ENCODE data around the gene DOC2B. TPM values are rescaled to one million over a fixed set of nuclear protein-coding genes. Genes with fewer than 3 reads are reported as not detected.
"Not testable (repeated sequence)": the region's sequence is repeated elsewhere in the genome, so short reads cannot be mapped to it uniquely, and the experiment has no call there.

The DOC2B gene
- total RNA-seq, 2 donors from 2014 or later = 1.4 to 2.6 TPM

GRCh38 chr17:208429-208828 is 27.0 kb upstream of the DOC2B start:
- Mint-ChIP-seq H3K27ac (no peak overlapping the region), H3K27me3 (ENCODE audit: insufficient read depth) (peaks cover 4% of the 10 kb centered on the region), H3K4me3 (no peak overlapping the region), H3K9me3 (peaks cover 14% of the 10 kb centered on the region), H3K4me1 (no peaks in the 10 kb centered on the region), H3K36me3 (ENCODE audit: low read depth) (peaks cover 9% of the 10 kb centered on the region)
- DNase-seq = no peak
- no peak for TF ChIP-seq CTCF (conservative IDR thresholded peaks at IDR 0.05)
- Histone ChIP-seq H3K27ac (ENCODE audit: low read depth, low read length) (no peak overlapping the region), H3K9me3 (ENCODE audit: control insufficient read depth, low read length) (no peaks in the 10 kb centered on the region), H3K4me1 (ENCODE audit: control insufficient read depth, insufficient read depth, low read length) (no peaks in the 10 kb centered on the region), H3K9ac (ENCODE audit: extremely low read depth, low read length, poor library complexity, severe bottlenecking) (no peak overlapping the region), H3K27me3 (ENCODE audit: control insufficient read depth, insufficient read depth, low read length, poor library complexity, severe bottlenecking) (no peaks in the 10 kb centered on the region), H3K36me3 (ENCODE audit: control insufficient read depth, insufficient read depth, low read length) (no peaks in the 10 kb centered on the region), H3K4me3 (ENCODE audit: low read length) (no peak overlapping the region)
- WGBS, 2 experiments (ENCODE audit: insufficient coverage in 1 of 2, insufficient read length in 1 of 2) = 97 to 100% methylated on average over 2 to 5 of the region's 8 CpGs

- Mint-ChIP-seq H3K4me1 (no peaks in the 10 kb centered on the region), H3K4me3 (no peak overlapping the region), H3K27ac (no peak overlapping the region), H3K9me3 (peaks cover 14% of the 10 kb centered on the region), H3K36me3 (ENCODE audit: low read depth) (peaks cover 9% of the 10 kb centered on the region), H3K27me3 (ENCODE audit: insufficient read depth) (peaks cover 4% of the 10 kb centered on the region)
- no peaks in the 10 kb centered on the region for H3K36me3 ChIP-seq (ENCODE audit: control insufficient read depth, insufficient read depth, low read length)
- no peak for TF ChIP-seq CTCF (conservative IDR thresholded peaks at IDR 0.05)
- 90 to 97% methylated on average over 8 of the region's 8 CpGs for WGBS, 2 experiments (ENCODE audit: insufficient coverage in 1 of 2, insufficient read length in 1 of 2)
- no peak overlapping the region for H3K27ac ChIP-seq (ENCODE audit: low read depth, low read length)
- no peak overlapping the region for H3K9ac ChIP-seq (ENCODE audit: extremely low read depth, low read length, poor library complexity, severe bottlenecking)
- no peaks in the 10 kb centered on the region for H3K4me1 ChIP-seq (ENCODE audit: control insufficient read depth, insufficient read depth, low read length)
- H3K9me3 ChIP-seq (ENCODE audit: control insufficient read depth, low read length) = no peaks in the 10 kb centered on the region
- no peak overlapping the region for H3K4me3 ChIP-seq (ENCODE audit: low read length)
- no peaks in the 10 kb centered on the region for H3K27me3 ChIP-seq (ENCODE audit: control insufficient read depth, insufficient read depth, low read length, poor library complexity, severe bottlenecking)
- DNase-seq = no peak
These were observed 26.3 kb upstream of the DOC2B start for GRCh38 chr17:207775-208174.

GRCh38 chr17:206941-207560 is 25.6 kb upstream of the DOC2B start:
- H3K4me3 Mint-ChIP-seq = no peak overlapping the region
- TF ChIP-seq CTCF (conservative IDR thresholded peaks at IDR 0.05) = no peak

GRCh38 chr17:206484-206883 is 25.0 kb upstream of the DOC2B start:
- H3K27me3 Mint-ChIP-seq (ENCODE audit: insufficient read depth); H3K27ac ChIP-seq (ENCODE audit: low read depth, low read length); H3K4me3 ChIP-seq (ENCODE audit: low read length); H3K4me3 Mint-ChIP-seq; H3K27ac Mint-ChIP-seq; H3K4me1 Mint-ChIP-seq; H3K36me3 Mint-ChIP-seq (ENCODE audit: low read depth); DNase-seq; H3K9ac ChIP-seq (ENCODE audit: extremely low read depth, low read length, poor library complexity, severe bottlenecking); H3K4me1 ChIP-seq (ENCODE audit: control insufficient read depth, insufficient read depth, low read length); H3K9me3 ChIP-seq (ENCODE audit: control insufficient read depth, low read length); H3K27me3 ChIP-seq (ENCODE audit: control insufficient read depth, insufficient read depth, low read length, poor library complexity, severe bottlenecking); H3K36me3 ChIP-seq (ENCODE audit: control insufficient read depth, insufficient read depth, low read length): not testable (repeated sequence)
- peaks cover 16% of the 10 kb centered on the region for H3K9me3 Mint-ChIP-seq
- 95 to 97% methylated on average over 17 to 27 of the region's 27 CpGs for WGBS, 2 experiments (ENCODE audit: insufficient coverage in 1 of 2, insufficient read length in 1 of 2)

More at GRCh38 chr17:206941-207560, 25.6 kb upstream of the DOC2B start:
- H3K4me1 ChIP-seq (ENCODE audit: control insufficient read depth, insufficient read depth, low read length) = no peaks in the 10 kb centered on the region
- no peaks in the 10 kb centered on the region for H3K36me3 ChIP-seq (ENCODE audit: control insufficient read depth, insufficient read depth, low read length)
- H3K27ac Mint-ChIP-seq = no peak overlapping the region
- 76 to 77% methylated on average over 35 to 37 of the region's 37 CpGs for WGBS, 2 experiments (ENCODE audit: insufficient coverage in 1 of 2, insufficient read length in 1 of 2)
- H3K9ac ChIP-seq (ENCODE audit: extremely low read depth, low read length, poor library complexity, severe bottlenecking) = no peak overlapping the region
- no peak for DNase-seq
- H3K36me3 Mint-ChIP-seq (ENCODE audit: low read depth) = peaks cover 9% of the 10 kb centered on the region
- no peak overlapping the region for H3K27ac ChIP-seq (ENCODE audit: low read depth, low read length)
- peaks cover 14% of the 10 kb centered on the region for H3K9me3 Mint-ChIP-seq
- H3K27me3 Mint-ChIP-seq (ENCODE audit: insufficient read depth) = peaks cover 4% of the 10 kb centered on the region
- H3K27me3 ChIP-seq (ENCODE audit: control insufficient read depth, insufficient read depth, low read length, poor library complexity, severe bottlenecking) = no peaks in the 10 kb centered on the region
- no peaks in the 10 kb centered on the region for H3K4me1 Mint-ChIP-seq
- no peaks in the 10 kb centered on the region for H3K9me3 ChIP-seq (ENCODE audit: control insufficient read depth, low read length)
- H3K4me3 ChIP-seq (ENCODE audit: low read length) = no peak overlapping the region

Data from endodermal cell (in vitro differentiated cells).